Liver (tissue), 9 donors: ENCODE results near the gene RIMBP3C. TPM values are rescaled to one million over a fixed set of nuclear protein-coding genes. Genes with fewer than 3 reads are reported as not detected.
"Not testable (repeated sequence)": the region's sequence is repeated elsewhere in the genome, so short reads cannot be mapped to it uniquely, and the experiment has no call there.

ENCODE experiments used
- DNase-seq: peaks from one replicate; pipeline ENCODE4 v3.0.0-alpha.2; 2017; ENCODE audit warnings: low spot score
- H3K27ac ChIP-seq, 2 donors: one replicate each; pipeline ENCODE4 v1.7.0; 2013; ENCODE audit warnings: inconsistent platforms in 2 of 2, low read length in 2 of 2, control low read depth in 1 of 2, low read depth in 1 of 2, mild to moderate bottlenecking in 1 of 2
- H3K27me3 ChIP-seq, 4 donors: one replicate each; pipeline versions ENCODE4 v1.6.1 to v1.7.0; 2013; ENCODE audit warnings: low read length in 3 of 4, inconsistent platforms in 1 of 4, mild to moderate bottlenecking in 1 of 4, moderate library complexity in 1 of 4; ENCODE audit not compliant: control insufficient read depth in 4 of 4, insufficient read depth in 4 of 4
- H3K36me3 ChIP-seq, 4 donors: one replicate each; pipeline versions ENCODE4 v1.6.1 to v1.7.0; 2013; ENCODE audit warnings: low read length in 3 of 4, mild to moderate bottlenecking in 3 of 4, low read depth in 1 of 4, moderate library complexity in 1 of 4; ENCODE audit not compliant: control insufficient read depth in 4 of 4, insufficient read depth in 3 of 4
- H3K4me1 ChIP-seq, 4 donors: one replicate each; pipeline versions ENCODE4 v1.6.1 to v1.7.0; 2013; ENCODE audit warnings: low read length in 3 of 4, mild to moderate bottlenecking in 3 of 4, moderate library complexity in 1 of 4; ENCODE audit not compliant: control insufficient read depth in 4 of 4, insufficient read depth in 4 of 4
- H3K4me3 ChIP-seq, 3 donors: one replicate each; pipeline versions ENCODE4 v1.6.1 to v1.7.0; 2013; ENCODE audit warnings: low read length in 3 of 3, control low read depth in 1 of 3, low read depth in 1 of 3, mild to moderate bottlenecking in 1 of 3
- H3K9ac ChIP-seq, 2 donors: one replicate each; pipeline ENCODE4 v1.7.0; 2013; ENCODE audit warnings: low read length in 2 of 2, mild to moderate bottlenecking in 2 of 2, moderate library complexity in 2 of 2, control low read depth in 1 of 2, low read depth in 1 of 2
- H3K9me3 ChIP-seq, 4 donors: one replicate each; pipeline versions ENCODE4 v1.6.1 to v1.7.0; 2013; ENCODE audit warnings: low read length in 3 of 4; ENCODE audit not compliant: control insufficient read depth in 4 of 4
- FOXA1 ChIP-seq: IDR thresholded peaks from 2 replicates; pipeline ENCODE4 v1.6.1; 2016; ENCODE audit warnings: antibody characterized with exemption
- FOXA2 ChIP-seq: IDR thresholded peaks from 2 replicates; pipeline ENCODE4 v1.6.1; 2016; ENCODE audit warnings: antibody characterized with exemption
- HNF4A ChIP-seq, 2 donors: conservative IDR thresholded peaks; 2 replicates each; pipeline ENCODE4 v1.6.1; 2016; ENCODE audit warnings: antibody characterized with exemption in 2 of 2, mild to moderate bottlenecking in 2 of 2
- JUND ChIP-seq, 2 donors: IDR thresholded peaks; 2 replicates each; pipeline ENCODE4 v1.6.1; 2016; ENCODE audit warnings: antibody characterized with exemption in 2 of 2
- RAD21 ChIP-seq, 2 donors: IDR thresholded peaks; 2 replicates each; pipeline ENCODE4 v1.6.1; 2016; ENCODE audit warnings: antibody characterized with exemption in 2 of 2, mild to moderate bottlenecking in 2 of 2
- RXRA ChIP-seq, 2 donors: IDR thresholded peaks; 2 replicates each; pipeline ENCODE4 v1.6.1; 2017 to 2018; ENCODE audit warnings: antibody characterized with exemption in 2 of 2, mild to moderate bottlenecking in 1 of 2
- SP1 ChIP-seq: IDR thresholded peaks from 2 replicates; pipeline ENCODE4 v1.6.1; 2018; ENCODE audit warnings: antibody characterized with exemption, mild to moderate bottlenecking
- YY1 ChIP-seq: IDR thresholded peaks from 2 replicates; pipeline ENCODE4 v1.6.1; 2016; ENCODE audit warnings: antibody characterized with exemption, mild to moderate bottlenecking
- WGBS: extraction: QIAGEN DNeasy Blood & Tissue Kit; methylation state at CpG from one replicate; pipeline ENCODE4 v1.1.7; 2013; 5-methylcytosine and 5-hydroxymethylcytosine counted together
- polyA plus RNA-seq, 2 donors: library from polyadenylated mRNA; stranded (reverse) in 1 of 2; unstranded in 1 of 2; fragments of 200-250 nt in 1 of 2; fragments of >200 nt in 1 of 2; fragmentation: Nextera tagmentation in 1 of 2; extraction: Ambion mirVana in 1 of 2; gene quantifications; one replicate each; pipeline versions ENCODE4 v1.2.1 to v1.2.3, GENCODE V29; 2013 to 2015
- total RNA-seq, 2 donors: library from RNA; depleted of rRNA; stranded (reverse); fragments of >200 nt; gene quantifications; one replicate each; pipeline ENCODE4 v1.2.3, GENCODE V29; 2014
- TF ChIP-seq, protein P1 (sequence below): fragments of 150-350 bp; IDR thresholded peaks from 2 replicates; pipeline ENCODE4 v1.5.1; 2017; ENCODE audit warnings: improper control_type of control experiment, low read depth, low read length; ENCODE audit not compliant: missing input control
- TF ChIP-seq, protein P2 (sequence below): IDR thresholded peaks from 2 replicates; pipeline ENCODE4 v1.6.1; 2016; ENCODE audit warnings: antibody characterized with exemption
- TF ChIP-seq, protein P3 (sequence below): IDR thresholded peaks from 2 replicates; pipeline ENCODE4 v1.6.1; 2016; ENCODE audit warnings: antibody characterized with exemption
- donor health status: healthy.
- donor health status: healthy.
- donor health status: healthy.
- donor health status: healthy.
- donor health status: healthy.

Gene RIMBP3C, protein sequence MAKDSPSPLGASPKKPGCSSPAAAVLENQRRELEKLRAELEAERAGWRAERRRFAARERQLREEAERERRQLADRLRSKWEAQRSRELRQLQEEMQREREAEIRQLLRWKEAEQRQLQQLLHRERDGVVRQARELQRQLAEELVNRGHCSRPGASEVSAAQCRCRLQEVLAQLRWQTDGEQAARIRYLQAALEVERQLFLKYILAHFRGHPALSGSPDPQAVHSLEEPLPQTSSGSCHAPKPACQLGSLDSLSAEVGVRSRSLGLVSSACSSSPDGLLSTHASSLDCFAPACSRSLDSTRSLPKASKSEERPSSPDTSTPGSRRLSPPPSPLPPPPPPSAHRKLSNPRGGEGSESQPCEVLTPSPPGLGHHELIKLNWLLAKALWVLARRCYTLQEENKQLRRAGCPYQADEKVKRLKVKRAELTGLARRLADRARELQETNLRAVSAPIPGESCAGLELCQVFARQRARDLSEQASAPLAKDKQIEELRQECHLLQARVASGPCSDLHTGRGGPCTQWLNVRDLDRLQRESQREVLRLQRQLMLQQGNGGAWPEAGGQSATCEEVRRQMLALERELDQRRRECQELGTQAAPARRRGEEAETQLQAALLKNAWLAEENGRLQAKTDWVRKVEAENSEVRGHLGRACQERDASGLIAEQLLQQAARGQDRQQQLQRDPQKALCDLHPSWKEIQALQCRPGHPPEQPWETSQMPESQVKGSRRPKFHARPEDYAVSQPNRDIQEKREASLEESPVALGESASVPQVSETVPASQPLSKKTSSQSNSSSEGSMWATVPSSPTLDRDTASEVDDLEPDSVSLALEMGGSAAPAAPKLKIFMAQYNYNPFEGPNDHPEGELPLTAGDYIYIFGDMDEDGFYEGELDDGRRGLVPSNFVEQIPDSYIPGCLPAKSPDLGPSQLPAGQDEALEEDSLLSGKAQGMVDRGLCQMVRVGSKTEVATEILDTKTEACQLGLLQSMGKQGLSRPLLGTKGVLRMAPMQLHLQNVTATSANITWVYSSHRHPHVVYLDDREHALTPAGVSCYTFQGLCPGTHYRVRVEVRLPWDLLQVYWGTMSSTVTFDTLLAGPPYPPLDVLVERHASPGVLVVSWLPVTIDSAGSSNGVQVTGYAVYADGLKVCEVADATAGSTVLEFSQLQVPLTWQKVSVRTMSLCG (N-terminal part only)
- total RNA-seq (under 1 TPM; 0.05 to 0.08 TPM), polyA plus RNA-seq (under 1 TPM in 1 of 2 donors, not detected in 1; 0.05 TPM)

DNA sequence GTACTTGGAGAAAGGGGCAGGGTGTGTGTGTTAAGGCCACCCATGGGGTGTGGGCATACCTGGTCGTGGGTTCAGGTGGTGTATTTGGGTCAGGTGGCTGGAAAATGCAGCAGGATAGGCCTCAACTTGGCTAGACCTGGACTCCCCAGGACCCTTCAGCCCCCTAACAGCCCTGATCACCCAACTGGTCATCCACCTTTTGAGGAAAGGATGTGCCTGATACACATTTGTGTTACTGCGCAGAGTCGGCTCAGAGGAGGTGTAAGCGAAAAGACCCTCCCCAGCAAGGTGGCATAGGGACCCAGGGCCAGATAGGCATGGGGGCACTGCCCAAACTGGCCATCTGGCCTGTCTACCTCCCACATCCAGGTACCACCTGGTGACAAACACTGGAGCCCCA lies at the start of gene RIMBP3C:
Gene RIMBP3C, minus strand, starts transcription at position 101 of the 400 bp plus-strand sequence. CDS start 485 bp downstream, outside the sequence.
- H3K9me3 ChIP-seq, DNase-seq, H3K27ac ChIP-seq, H3K4me1 ChIP-seq, H3K4me3 ChIP-seq, H3K36me3 ChIP-seq, H3K9ac ChIP-seq, H3K27me3 ChIP-seq: not testable (repeated sequence)
- no CpG with 5 or more reads among the region's 4 CpGs for WGBS

DNA sequence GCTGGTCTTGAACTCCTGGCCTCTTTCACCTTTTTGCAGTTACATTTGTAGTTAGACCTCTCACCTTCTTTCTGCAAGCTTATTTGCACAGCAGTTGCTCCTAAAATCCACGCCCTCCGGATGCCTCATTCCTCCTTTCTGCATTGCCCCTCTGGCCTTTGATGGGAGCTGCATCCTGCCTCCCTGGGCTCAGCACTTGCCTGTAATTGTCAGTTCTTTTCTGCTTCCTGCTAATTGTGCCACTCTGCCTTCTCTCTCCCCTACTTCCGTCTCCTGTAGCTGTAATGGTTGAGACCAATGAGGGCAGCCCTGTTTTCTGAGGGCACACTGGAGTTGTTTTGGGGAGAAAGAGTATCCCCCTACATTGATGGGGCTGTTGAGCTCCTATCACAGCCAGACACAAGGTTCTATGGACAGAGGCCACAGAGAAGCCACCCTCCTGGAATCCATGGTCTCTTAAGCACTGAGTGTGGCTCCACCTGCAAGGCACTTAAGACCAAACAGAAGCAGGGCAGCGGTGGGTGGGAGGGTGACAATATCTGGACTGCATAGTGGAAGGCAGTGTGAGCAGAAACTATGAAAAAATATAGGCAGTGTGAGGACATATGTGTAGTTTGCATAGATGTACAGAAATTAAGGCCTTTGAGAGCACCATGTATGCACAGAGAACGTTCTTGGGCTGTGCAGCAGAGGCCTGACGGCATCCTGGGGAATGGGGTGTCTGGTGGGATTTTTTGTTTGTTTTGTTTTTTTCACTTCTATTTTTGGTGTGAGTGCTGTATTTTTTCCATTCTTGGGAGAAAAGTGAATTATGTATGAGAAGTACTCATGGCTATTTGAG lies 48.0 kb upstream of the RIMBP3C start:
- WGBS: 85% methylated on average over 6 of the region's 6 CpGs
- Histone ChIP-seq H3K4me3 (no peak overlapping the region), H3K9ac (no peak overlapping the region), H3K27ac (no peak overlapping the region), H3K4me1 (no peaks in the 10 kb centered on the region), H3K27me3 (no peaks in the 10 kb centered on the region), H3K36me3 (peaks cover 2 to 18% (median 9%) of the 10 kb centered on the region in 4 donors), H3K9me3 (no peaks in the 10 kb centered on the region)
- TF ChIP-seq RAD21 (IDR thresholded peaks at IDR 0.05) (no peak), YY1 (no peak), SP1 (no peak), FOXA2 (no peak), RXRA (IDR thresholded peaks at IDR 0.05) (no peak), JUND (IDR thresholded peaks at IDR 0.05) (no peak), HNF4A (conservative IDR thresholded peaks at IDR 0.05) (no peak), FOXA1 (no peak)
- TF ChIP-seq, protein P1, sequence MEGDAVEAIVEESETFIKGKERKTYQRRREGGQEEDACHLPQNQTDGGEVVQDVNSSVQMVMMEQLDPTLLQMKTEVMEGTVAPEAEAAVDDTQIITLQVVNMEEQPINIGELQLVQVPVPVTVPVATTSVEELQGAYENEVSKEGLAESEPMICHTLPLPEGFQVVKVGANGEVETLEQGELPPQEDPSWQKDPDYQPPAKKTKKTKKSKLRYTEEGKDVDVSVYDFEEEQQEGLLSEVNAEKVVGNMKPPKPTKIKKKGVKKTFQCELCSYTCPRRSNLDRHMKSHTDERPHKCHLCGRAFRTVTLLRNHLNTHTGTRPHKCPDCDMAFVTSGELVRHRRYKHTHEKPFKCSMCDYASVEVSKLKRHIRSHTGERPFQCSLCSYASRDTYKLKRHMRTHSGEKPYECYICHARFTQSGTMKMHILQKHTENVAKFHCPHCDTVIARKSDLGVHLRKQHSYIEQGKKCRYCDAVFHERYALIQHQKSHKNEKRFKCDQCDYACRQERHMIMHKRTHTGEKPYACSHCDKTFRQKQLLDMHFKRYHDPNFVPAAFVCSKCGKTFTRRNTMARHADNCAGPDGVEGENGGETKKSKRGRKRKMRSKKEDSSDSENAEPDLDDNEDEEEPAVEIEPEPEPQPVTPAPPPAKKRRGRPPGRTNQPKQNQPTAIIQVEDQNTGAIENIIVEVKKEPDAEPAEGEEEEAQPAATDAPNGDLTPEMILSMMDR: no peak
- TF ChIP-seq, protein P2, sequence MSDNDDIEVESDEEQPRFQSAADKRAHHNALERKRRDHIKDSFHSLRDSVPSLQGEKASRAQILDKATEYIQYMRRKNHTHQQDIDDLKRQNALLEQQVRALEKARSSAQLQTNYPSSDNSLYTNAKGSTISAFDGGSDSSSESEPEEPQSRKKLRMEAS: no peak
- TF ChIP-seq, protein P3, sequence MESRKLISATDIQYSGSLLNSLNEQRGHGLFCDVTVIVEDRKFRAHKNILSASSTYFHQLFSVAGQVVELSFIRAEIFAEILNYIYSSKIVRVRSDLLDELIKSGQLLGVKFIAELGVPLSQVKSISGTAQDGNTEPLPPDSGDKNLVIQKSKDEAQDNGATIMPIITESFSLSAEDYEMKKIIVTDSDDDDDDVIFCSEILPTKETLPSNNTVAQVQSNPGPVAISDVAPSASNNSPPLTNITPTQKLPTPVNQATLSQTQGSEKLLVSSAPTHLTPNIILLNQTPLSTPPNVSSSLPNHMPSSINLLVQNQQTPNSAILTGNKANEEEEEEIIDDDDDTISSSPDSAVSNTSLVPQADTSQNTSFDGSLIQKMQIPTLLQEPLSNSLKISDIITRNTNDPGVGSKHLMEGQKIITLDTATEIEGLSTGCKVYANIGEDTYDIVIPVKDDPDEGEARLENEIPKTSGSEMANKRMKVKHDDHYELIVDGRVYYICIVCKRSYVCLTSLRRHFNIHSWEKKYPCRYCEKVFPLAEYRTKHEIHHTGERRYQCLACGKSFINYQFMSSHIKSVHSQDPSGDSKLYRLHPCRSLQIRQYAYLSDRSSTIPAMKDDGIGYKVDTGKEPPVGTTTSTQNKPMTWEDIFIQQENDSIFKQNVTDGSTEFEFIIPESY: no peak
- no peak for DNase-seq
